ENCODE measurements around the gene ACOX2.
"Not testable (repeated sequence)": the region's sequence is repeated elsewhere in the genome, so short reads cannot be mapped to it uniquely, and the experiment has no call there.

ACOX2 gene

GRCh38 chr3:58529516-58530353 lies 7.3 kb downstream of the ACOX2 start:
- Histone ChIP-seq H3K27ac (no peak overlapping the region), H3K27me3 (ENCODE audit: control insufficient read depth, insufficient read depth, low read length) (no peaks in the 10 kb centered on the region), H2AFZ (no peak overlapping the region), H3K4me3 (ENCODE audit: low read depth, low read length) (no peak overlapping the region), H3K4me2 (ENCODE audit: low read length) (no peak overlapping the region), H3K36me3 (ENCODE audit: control insufficient read depth, insufficient read depth, low read length) (no peaks in the 10 kb centered on the region), H3K9me3 (ENCODE audit: control insufficient read depth, low read length) (no peaks in the 10 kb centered on the region), H3K79me2 (no peaks in the 10 kb centered on the region), H3K4me1 (peaks cover 12% of the 10 kb centered on the region), H3K9ac (no peak overlapping the region)
- TF ChIP-seq, protein P1, sequence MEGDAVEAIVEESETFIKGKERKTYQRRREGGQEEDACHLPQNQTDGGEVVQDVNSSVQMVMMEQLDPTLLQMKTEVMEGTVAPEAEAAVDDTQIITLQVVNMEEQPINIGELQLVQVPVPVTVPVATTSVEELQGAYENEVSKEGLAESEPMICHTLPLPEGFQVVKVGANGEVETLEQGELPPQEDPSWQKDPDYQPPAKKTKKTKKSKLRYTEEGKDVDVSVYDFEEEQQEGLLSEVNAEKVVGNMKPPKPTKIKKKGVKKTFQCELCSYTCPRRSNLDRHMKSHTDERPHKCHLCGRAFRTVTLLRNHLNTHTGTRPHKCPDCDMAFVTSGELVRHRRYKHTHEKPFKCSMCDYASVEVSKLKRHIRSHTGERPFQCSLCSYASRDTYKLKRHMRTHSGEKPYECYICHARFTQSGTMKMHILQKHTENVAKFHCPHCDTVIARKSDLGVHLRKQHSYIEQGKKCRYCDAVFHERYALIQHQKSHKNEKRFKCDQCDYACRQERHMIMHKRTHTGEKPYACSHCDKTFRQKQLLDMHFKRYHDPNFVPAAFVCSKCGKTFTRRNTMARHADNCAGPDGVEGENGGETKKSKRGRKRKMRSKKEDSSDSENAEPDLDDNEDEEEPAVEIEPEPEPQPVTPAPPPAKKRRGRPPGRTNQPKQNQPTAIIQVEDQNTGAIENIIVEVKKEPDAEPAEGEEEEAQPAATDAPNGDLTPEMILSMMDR (IDR thresholded peaks at IDR 0.05): no peak

DNA sequence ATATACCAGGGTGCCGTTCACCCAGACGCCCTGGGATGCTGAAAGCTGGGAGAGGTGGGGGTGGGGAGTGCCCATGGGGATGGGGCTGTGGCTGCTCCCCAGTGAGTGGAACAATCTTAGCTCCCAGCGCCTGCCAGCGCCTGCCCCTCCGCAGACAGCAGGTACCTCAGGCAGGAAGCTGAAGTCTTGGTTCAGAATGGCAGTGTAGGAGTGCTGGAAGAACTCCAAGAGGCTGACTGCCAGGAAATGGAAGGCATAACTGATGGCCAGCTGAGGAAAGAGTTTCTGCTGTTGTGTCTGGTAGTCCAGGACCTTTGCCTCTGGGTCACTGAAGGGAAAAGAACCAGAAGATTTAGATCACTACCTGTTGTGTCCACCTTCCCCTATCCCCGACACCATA lies 8.4 kb downstream of the ACOX2 start:
- Histone ChIP-seq H3K4me1 (peaks cover 19% of the 10 kb centered on the region), H3K36me3 (ENCODE audit: control insufficient read depth, insufficient read depth, low read length) (no peaks in the 10 kb centered on the region), H3K9ac (no peak overlapping the region), H3K27ac (no peak overlapping the region), H3K4me3 (ENCODE audit: low read depth, low read length) (no peak overlapping the region), H3K79me2 (no peaks in the 10 kb centered on the region), H3K9me3 (ENCODE audit: control insufficient read depth, low read length) (no peaks in the 10 kb centered on the region), H3K4me2 (ENCODE audit: low read length) (peak overlapping the region; percentile 9), H2AFZ (peak overlapping the region; percentile 7), H3K27me3 (ENCODE audit: control insufficient read depth, insufficient read depth, low read length) (no peaks in the 10 kb centered on the region)
- TF ChIP-seq, protein P1 (IDR thresholded peaks at IDR 0.05): no peak

DNA sequence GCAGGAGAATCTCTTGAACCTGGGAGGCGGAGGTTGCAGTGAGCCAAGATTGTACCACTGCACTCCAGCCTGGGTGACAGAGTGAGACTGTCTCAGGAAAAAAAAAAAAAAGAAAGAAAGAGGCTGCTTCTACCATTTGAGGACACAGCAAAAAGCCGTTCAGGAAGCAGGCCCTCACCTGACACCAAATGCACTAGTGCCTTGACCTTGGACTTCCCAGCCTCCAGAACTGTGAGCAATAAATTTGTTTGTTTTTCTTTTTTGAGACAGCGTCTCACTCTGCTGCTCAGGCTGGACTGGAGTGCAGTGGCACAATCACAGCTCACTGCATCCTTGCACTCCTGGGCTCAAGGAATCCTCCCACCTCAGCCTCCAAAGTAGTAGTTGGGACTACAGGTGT lies 9.6 kb downstream of the ACOX2 start:
- not testable (repeated sequence) for H3K9me3 ChIP-seq (ENCODE audit: control insufficient read depth, low read length); H3K4me3 ChIP-seq (ENCODE audit: low read depth, low read length); H3K36me3 ChIP-seq (ENCODE audit: control insufficient read depth, insufficient read depth, low read length); H3K9ac ChIP-seq; H3K4me2 ChIP-seq (ENCODE audit: low read length); H2AFZ ChIP-seq; H3K27me3 ChIP-seq (ENCODE audit: control insufficient read depth, insufficient read depth, low read length); H3K27ac ChIP-seq; H3K79me2 ChIP-seq
- H3K4me1 ChIP-seq: peaks cover 25% of the 10 kb centered on the region

DNA sequence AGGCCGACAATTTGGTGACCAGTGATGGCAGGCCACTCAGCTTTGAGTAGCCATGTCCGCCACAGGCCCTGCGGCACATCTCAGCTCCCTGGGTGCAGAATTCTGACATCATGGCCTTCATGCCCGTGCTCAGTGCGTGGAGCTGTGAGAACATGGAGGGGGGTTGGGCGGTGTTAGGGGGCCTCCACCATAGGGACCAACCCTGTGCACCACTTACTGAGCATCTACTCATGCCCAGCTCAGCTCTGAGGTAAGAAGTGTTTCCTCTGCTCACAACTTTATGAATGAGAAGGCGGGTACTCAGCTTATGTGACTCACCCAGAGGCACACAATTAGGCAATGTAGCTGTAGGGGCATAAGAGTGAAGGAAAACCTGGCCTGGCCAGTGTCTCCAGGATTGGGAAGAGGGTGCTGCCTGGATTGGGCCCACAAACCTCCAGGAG lies 10.5 kb downstream of the ACOX2 start:
- no peak overlapping the region for H3K27ac ChIP-seq
- H3K9me3 ChIP-seq (ENCODE audit: control insufficient read depth, low read length): no peaks in the 10 kb centered on the region
- no peaks in the 10 kb centered on the region for H3K79me2 ChIP-seq
- no peak overlapping the region for H2AFZ ChIP-seq
- no peaks in the 10 kb centered on the region for H3K27me3 ChIP-seq (ENCODE audit: control insufficient read depth, insufficient read depth, low read length)
- no peak overlapping the region for H3K4me2 ChIP-seq (ENCODE audit: low read length)
- peaks cover 25% of the 10 kb centered on the region for H3K4me1 ChIP-seq
- no peak overlapping the region for H3K9ac ChIP-seq
- H3K36me3 ChIP-seq (ENCODE audit: control insufficient read depth, insufficient read depth, low read length): no peaks in the 10 kb centered on the region
- TF ChIP-seq, protein P1 (IDR thresholded peaks at IDR 0.05): no peak
- no peak overlapping the region for H3K4me3 ChIP-seq (ENCODE audit: low read depth, low read length)

- H3K4me1 ChIP-seq: peaks cover 25% of the 10 kb centered on the region
- no peak overlapping the region for H3K4me2 ChIP-seq (ENCODE audit: low read length)
- H3K9me3 ChIP-seq (ENCODE audit: control insufficient read depth, low read length): no peaks in the 10 kb centered on the region
- no peak overlapping the region for H3K4me3 ChIP-seq (ENCODE audit: low read depth, low read length)
- no peak overlapping the region for H3K9ac ChIP-seq
- no peaks in the 10 kb centered on the region for H3K79me2 ChIP-seq
- no peak overlapping the region for H3K27ac ChIP-seq
- no peaks in the 10 kb centered on the region for H3K36me3 ChIP-seq (ENCODE audit: control insufficient read depth, insufficient read depth, low read length)
- H2AFZ ChIP-seq: peak overlapping the region; percentile 7
- no peaks in the 10 kb centered on the region for H3K27me3 ChIP-seq (ENCODE audit: control insufficient read depth, insufficient read depth, low read length)
- TF ChIP-seq, protein P1 (IDR thresholded peaks at IDR 0.05): no peak
Observed at GRCh38 chr3:58524326-58524888, 12.6 kb downstream of the ACOX2 start.

Measured in parathyroid adenoma (tissue), 2 donors.